Measurements from ENCODE around the gene GNAI1.

- TF ChIP-seq CTCF (IDR thresholded peaks at IDR 0.05) (no peak), POLR2A (IDR thresholded peaks at IDR 0.05) (no peak)
These were observed 107.0 kb downstream of the GNAI1 start for GRCh38 chr7:80241671-80242070.

All from uterus (tissue), 2 donors.